ENCODE measurements around the gene NFKBIE.

NFKBIE gene

DNA sequence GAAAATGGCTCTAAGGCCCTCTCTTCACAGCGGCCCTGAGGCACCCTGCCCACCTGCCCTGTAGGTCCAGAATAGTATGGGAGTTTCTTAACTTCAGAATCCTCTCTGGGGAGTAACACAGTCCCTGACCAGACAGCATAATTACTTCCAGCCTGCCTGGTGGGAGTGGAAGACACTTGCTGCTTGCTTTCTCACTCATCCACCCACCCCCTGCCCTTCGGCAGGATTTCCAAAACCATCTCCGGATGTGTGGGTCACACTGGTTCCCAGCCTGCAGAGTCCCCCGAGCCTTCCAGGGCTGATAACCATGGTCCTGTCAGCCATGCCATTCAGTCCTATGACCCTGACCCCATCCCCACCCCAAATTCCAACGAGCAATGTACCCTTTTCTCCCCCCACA, 36.5 kb downstream of the NFKBIE start:
- Histone ChIP-seq H3K4me3 (ENCODE audit: low read length) (no peak overlapping the region), H2AFZ (ENCODE audit: low read depth, low read length) (no peak overlapping the region), H3K9ac (ENCODE audit: low read length) (no peak overlapping the region), H3K27ac (ENCODE audit: low read length) (no peak overlapping the region), H3K4me1 (ENCODE audit: low read length) (peaks cover 23% of the 10 kb centered on the region), H3K36me3 (replicated peaks; ENCODE audit: low read depth, low read length) (peaks cover 65% of the 10 kb centered on the region), H3K9me3 (ENCODE audit: insufficient read depth, low read length) (no peaks in the 10 kb centered on the region), H4K20me1 (ENCODE audit: insufficient read depth, low read length) (peaks cover 47% of the 10 kb centered on the region), H3K4me2 (ENCODE audit: low read length) (no peak overlapping the region), H3K27me3 (ENCODE audit: low read depth, low read length) (no peaks in the 10 kb centered on the region), H3K79me2 (ENCODE audit: low read length) (peaks cover 49% of the 10 kb centered on the region)
- TF ChIP-seq EZH2phosphoT487 (IDR thresholded peaks at IDR 0.05; ENCODE audit: low read depth), result no peak
- TF ChIP-seq, protein P1, sequence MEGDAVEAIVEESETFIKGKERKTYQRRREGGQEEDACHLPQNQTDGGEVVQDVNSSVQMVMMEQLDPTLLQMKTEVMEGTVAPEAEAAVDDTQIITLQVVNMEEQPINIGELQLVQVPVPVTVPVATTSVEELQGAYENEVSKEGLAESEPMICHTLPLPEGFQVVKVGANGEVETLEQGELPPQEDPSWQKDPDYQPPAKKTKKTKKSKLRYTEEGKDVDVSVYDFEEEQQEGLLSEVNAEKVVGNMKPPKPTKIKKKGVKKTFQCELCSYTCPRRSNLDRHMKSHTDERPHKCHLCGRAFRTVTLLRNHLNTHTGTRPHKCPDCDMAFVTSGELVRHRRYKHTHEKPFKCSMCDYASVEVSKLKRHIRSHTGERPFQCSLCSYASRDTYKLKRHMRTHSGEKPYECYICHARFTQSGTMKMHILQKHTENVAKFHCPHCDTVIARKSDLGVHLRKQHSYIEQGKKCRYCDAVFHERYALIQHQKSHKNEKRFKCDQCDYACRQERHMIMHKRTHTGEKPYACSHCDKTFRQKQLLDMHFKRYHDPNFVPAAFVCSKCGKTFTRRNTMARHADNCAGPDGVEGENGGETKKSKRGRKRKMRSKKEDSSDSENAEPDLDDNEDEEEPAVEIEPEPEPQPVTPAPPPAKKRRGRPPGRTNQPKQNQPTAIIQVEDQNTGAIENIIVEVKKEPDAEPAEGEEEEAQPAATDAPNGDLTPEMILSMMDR (IDR thresholded peaks at IDR 0.05; ENCODE audit: low read depth, low read length), result no peak

DNA sequence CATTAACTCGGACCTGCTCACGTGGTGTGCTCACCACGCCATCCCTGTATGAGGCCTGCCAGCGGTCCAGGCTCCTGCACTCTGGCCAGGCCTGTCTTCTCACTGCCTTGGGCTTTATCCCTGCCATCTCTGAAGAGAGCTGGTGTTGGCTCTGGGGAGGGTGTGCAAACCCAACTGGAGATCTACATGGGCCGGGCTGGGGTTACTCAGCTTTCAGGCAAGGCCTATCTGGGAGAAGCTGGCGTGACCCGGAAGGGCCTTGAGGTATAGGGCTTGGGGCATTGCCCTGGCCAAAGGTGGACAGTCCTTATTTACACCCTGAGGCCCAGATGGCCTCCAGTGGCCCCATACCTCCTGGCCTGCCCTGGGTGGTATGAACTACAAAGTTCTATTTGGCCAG, 36.9 kb downstream of the NFKBIE start:
- Histone ChIP-seq H3K27ac (ENCODE audit: low read length) (no peak overlapping the region), H3K9ac (ENCODE audit: low read length) (no peak overlapping the region), H3K27me3 (ENCODE audit: low read depth, low read length) (no peaks in the 10 kb centered on the region), H3K4me3 (ENCODE audit: low read length) (no peak overlapping the region), H3K36me3 (replicated peaks; ENCODE audit: low read depth, low read length) (peaks cover 62% of the 10 kb centered on the region), H3K79me2 (ENCODE audit: low read length) (peaks cover 53% of the 10 kb centered on the region), H2AFZ (ENCODE audit: low read depth, low read length) (no peak overlapping the region), H4K20me1 (ENCODE audit: insufficient read depth, low read length) (peaks cover 45% of the 10 kb centered on the region), H3K4me2 (ENCODE audit: low read length) (no peak overlapping the region), H3K4me1 (ENCODE audit: low read length) (peaks cover 23% of the 10 kb centered on the region), H3K9me3 (ENCODE audit: insufficient read depth, low read length) (no peaks in the 10 kb centered on the region)
- TF ChIP-seq EZH2phosphoT487 (IDR thresholded peaks at IDR 0.05; ENCODE audit: low read depth), result no peak
- TF ChIP-seq, protein P1 (IDR thresholded peaks at IDR 0.05; ENCODE audit: low read depth, low read length), result no peak

DNA sequence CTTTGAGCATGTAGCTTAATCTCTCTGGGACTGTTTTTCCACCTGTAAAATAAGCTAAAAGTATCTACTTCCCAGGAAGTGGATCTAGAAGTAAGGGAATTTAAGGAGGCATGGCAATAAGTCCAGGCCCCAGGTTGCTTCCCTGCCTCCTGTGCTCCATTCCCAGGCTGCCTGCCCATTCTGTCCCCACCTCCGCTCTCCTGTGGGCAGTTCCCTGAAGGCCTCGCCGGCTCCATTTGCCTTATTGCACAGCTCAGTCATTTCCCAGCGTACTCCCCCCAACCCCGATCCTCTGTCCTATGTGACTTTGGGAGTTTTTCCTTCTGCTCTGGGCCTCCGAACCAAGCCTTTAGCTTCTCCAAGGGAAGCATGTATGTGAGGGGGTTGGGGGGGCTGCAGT, 37.3 kb downstream of the NFKBIE start:
- Histone ChIP-seq H3K4me1 (ENCODE audit: low read length) (peaks cover 23% of the 10 kb centered on the region), H3K27me3 (ENCODE audit: low read depth, low read length) (no peaks in the 10 kb centered on the region), H3K4me3 (ENCODE audit: low read length) (no peak overlapping the region), H2AFZ (ENCODE audit: low read depth, low read length) (no peak overlapping the region), H4K20me1 (ENCODE audit: insufficient read depth, low read length) (peaks cover 45% of the 10 kb centered on the region), H3K27ac (ENCODE audit: low read length) (no peak overlapping the region), H3K9ac (ENCODE audit: low read length) (no peak overlapping the region), H3K79me2 (ENCODE audit: low read length) (peaks cover 54% of the 10 kb centered on the region), H3K9me3 (ENCODE audit: insufficient read depth, low read length) (no peaks in the 10 kb centered on the region), H3K36me3 (replicated peaks; ENCODE audit: low read depth, low read length) (peaks cover 58% of the 10 kb centered on the region), H3K4me2 (ENCODE audit: low read length) (no peak overlapping the region)
- TF ChIP-seq EZH2phosphoT487 (IDR thresholded peaks at IDR 0.05; ENCODE audit: low read depth), result no peak
- TF ChIP-seq, protein P1 (IDR thresholded peaks at IDR 0.05; ENCODE audit: low read depth, low read length), result no peak

DNA sequence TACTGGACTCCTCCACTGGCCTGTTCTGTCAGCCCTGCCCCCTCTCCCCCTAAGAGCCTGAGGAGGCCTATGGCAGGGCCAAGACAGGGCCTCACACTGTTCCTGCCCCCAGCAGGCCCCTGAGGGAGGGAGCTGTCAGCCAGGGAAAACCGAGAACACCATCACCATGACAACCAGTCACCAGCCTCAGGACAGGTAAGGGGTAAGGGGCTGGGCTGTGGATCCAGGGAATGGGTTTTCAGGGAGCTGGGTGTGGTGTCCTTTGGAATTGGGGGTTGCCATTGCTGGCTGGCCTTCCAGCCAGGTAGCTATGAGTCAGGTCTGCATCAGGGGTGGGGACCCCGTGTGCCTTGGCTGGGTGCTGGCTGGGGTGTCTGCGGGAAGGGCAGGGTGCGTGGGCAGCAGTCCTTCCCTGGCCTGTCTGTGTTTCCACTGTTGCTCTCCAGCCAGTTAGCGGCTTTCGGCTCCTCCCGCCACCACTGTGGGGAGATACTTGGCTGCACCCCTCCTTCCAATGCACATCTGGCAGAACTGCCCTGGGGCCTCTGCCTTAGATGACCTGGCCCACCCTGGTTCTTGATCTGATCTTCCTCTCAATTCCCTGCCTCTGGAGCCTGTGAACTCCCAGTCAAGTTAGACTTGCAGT, 38.1 kb downstream of the NFKBIE start:
- Histone ChIP-seq H3K4me1 (ENCODE audit: low read length) (peaks cover 31% of the 10 kb centered on the region), H3K9me3 (ENCODE audit: insufficient read depth, low read length) (no peaks in the 10 kb centered on the region), H3K4me3 (ENCODE audit: low read length) (no peak overlapping the region), H3K27ac (ENCODE audit: low read length) (no peak overlapping the region), H3K9ac (ENCODE audit: low read length) (no peak overlapping the region), H3K79me2 (ENCODE audit: low read length) (peaks cover 57% of the 10 kb centered on the region), H2AFZ (ENCODE audit: low read depth, low read length) (no peak overlapping the region), H3K27me3 (ENCODE audit: low read depth, low read length) (no peaks in the 10 kb centered on the region), H3K4me2 (ENCODE audit: low read length) (no peak overlapping the region), H3K36me3 (replicated peaks; ENCODE audit: low read depth, low read length) (peaks cover 50% of the 10 kb centered on the region), H4K20me1 (ENCODE audit: insufficient read depth, low read length) (peaks cover 45% of the 10 kb centered on the region)
- no peak for TF ChIP-seq EZH2phosphoT487 (IDR thresholded peaks at IDR 0.05; ENCODE audit: low read depth)
- TF ChIP-seq, protein P1 (IDR thresholded peaks at IDR 0.05; ENCODE audit: low read depth, low read length), result no peak
